ENCODE measurements around the gene NHEJ1.

- TF ChIP-seq POLR2A (IDR thresholded peaks at IDR 0.05) = no peak
- no peak for TF ChIP-seq CTCF (IDR thresholded peaks at IDR 0.05)
- no peak for TF ChIP-seq EP300 (IDR thresholded peaks at IDR 0.05)
- no peak for TF ChIP-seq POLR2AphosphoS5 (IDR thresholded peaks at IDR 0.05)
These were observed 14.9 kb upstream of the NHEJ1 start for GRCh38 chr2:219175486-219175885.
